Neural cell (in vitro differentiated cells): ENCODE measurements around the gene EPB41. TPM values are rescaled to one million over a fixed set of nuclear protein-coding genes. Genes with fewer than 3 reads are reported as not detected.

Source experiments
- H2AFZ ChIP-seq: fragments of 200-600, 300-800 bp; sonication (generic), shearing (Covaris generic); 2 replicates; pipeline ENCODE4 v1.6.0; 2014; ENCODE audit warnings: low read depth, mild to moderate bottlenecking, antibody characterized with exemption, low read length, moderate library complexity
- H3F3A ChIP-seq: fragments of 200-600 bp; shearing (Covaris generic); 2 replicates; pipeline ENCODE4 v1.6.1; 2016; ENCODE audit warnings: mild to moderate bottlenecking, moderate library complexity, mixed read lengths, antibody characterized with exemption, low read length; ENCODE audit not compliant: insufficient read depth, poor library complexity, severe bottlenecking
- H3K27ac ChIP-seq: fragments of 200-600, 300-800 bp; sonication (generic), shearing (Covaris generic); 2 replicates; pipeline ENCODE4 v1.5.1; 2014; ENCODE audit warnings: mild to moderate bottlenecking, low read length, moderate library complexity
- H3K27me3 ChIP-seq: fragments of 300-800, 200-600 bp; sonication (generic), shearing (Covaris generic); 2 replicates; pipeline ENCODE4 v1.6.0; 2014; ENCODE audit warnings: mild to moderate bottlenecking, low read depth, low read length, moderate library complexity; ENCODE audit not compliant: insufficient read depth
- H3K36me3 ChIP-seq: fragments of 300-800, 200-600 bp; sonication (generic), shearing (Covaris generic); 2 replicates; pipeline ENCODE4 v1.5.1; 2014; ENCODE audit warnings: mild to moderate bottlenecking, antibody characterized with exemption, low read length, moderate library complexity; ENCODE audit not compliant: insufficient read depth
- H3K4me2 ChIP-seq: fragments of 300-800, 200-600 bp; sonication (generic), shearing (Covaris generic); 2 replicates; pipeline ENCODE4 v1.6.0; 2014; ENCODE audit warnings: mild to moderate bottlenecking, low read length
- H3K4me3 ChIP-seq: fragments of 300-800, 200-600 bp; sonication (generic), shearing (Covaris generic); 2 replicates; pipeline ENCODE4 v1.5.1; 2014; ENCODE audit warnings: mild to moderate bottlenecking, low read length, moderate library complexity
- H3K79me2 ChIP-seq: fragments of 200-600 bp; shearing (Covaris generic); replicated peaks from 2 replicates; pipeline ENCODE4 v1.6.0; 2014; ENCODE audit warnings: mild to moderate bottlenecking, low read length, moderate library complexity; ENCODE audit not compliant: insufficient read depth
- H3K9ac ChIP-seq: fragments of 300-800, 200-600 bp; sonication (generic), shearing (Covaris generic); 2 replicates; pipeline ENCODE4 v1.6.1; 2016; ENCODE audit warnings: mild to moderate bottlenecking, low read length, mixed read lengths
- H3K9me2 ChIP-seq: fragments of 200-600 bp; shearing (Covaris generic); 2 replicates; pipeline ENCODE4 v1.6.1; 2016; ENCODE audit warnings: mild to moderate bottlenecking, low read length, mixed read lengths; ENCODE audit not compliant: insufficient read depth
- H3K9me3 ChIP-seq: fragments of 200-600, 300-800 bp; sonication (generic), shearing (Covaris generic); 2 replicates; pipeline ENCODE4 v1.6.1; 2016; ENCODE audit warnings: mild to moderate bottlenecking, mixed run types, low read length, moderate library complexity, mixed read lengths
- H4K20me1 ChIP-seq: fragments of 200-600 bp; shearing (Covaris generic); 2 replicates; pipeline ENCODE4 v1.6.1; 2016; ENCODE audit warnings: mild to moderate bottlenecking, mixed run types; ENCODE audit not compliant: insufficient read depth
- CTCF ChIP-seq: fragments of 450-650 bp; IDR thresholded peaks from 2 replicates; pipeline ENCODE4 v1.5.1; 2014; ENCODE audit warnings: antibody characterized with exemption, mild to moderate bottlenecking, moderate library complexity; ENCODE audit not compliant: poor library complexity, severe bottlenecking
- EP300 ChIP-seq: fragments of 450-650 bp; conservative IDR thresholded peaks from 2 replicates; pipeline ENCODE4 v1.6.1; 2014; ENCODE audit warnings: antibody characterized with exemption, mild to moderate bottlenecking, moderate library complexity; ENCODE audit not compliant: poor library complexity, severe bottlenecking
- EZH2 ChIP-seq: fragments of 200-600, 300-800 bp; shearing (Covaris generic), sonication (generic); IDR thresholded peaks from 2 replicates; pipeline ENCODE4 v1.6.1; 2014; ENCODE audit warnings: antibody characterized with exemption, low read length, borderline replicate concordance, mild to moderate bottlenecking; ENCODE audit not compliant: insufficient read depth, poor library complexity, severe bottlenecking
- MXI1 ChIP-seq: fragments of 450-650 bp; conservative IDR thresholded peaks from 2 replicates; pipeline ENCODE4 v1.6.1; 2014; ENCODE audit warnings: antibody characterized with exemption, mild to moderate bottlenecking; ENCODE audit not compliant: poor library complexity, severe bottlenecking
- POLR2AphosphoS5 ChIP-seq: IDR thresholded peaks from 2 replicates; pipeline ENCODE4 v1.6.1; 2012
- RAD21 ChIP-seq: fragments of 450-650 bp; conservative IDR thresholded peaks from 2 replicates; pipeline ENCODE4 v1.6.1; 2014; ENCODE audit warnings: antibody characterized with exemption, mild to moderate bottlenecking, moderate library complexity
- SMC3 ChIP-seq: fragments of 450-650 bp; conservative IDR thresholded peaks from 2 replicates; pipeline ENCODE4 v1.6.1; 2014; ENCODE audit warnings: antibody characterized with exemption, mild to moderate bottlenecking, moderate library complexity; ENCODE audit not compliant: poor library complexity
- TAF1 ChIP-seq: IDR thresholded peaks from 2 replicates; pipeline ENCODE4 v1.6.1; 2012; ENCODE audit warnings: low read depth
- polyA plus RNA-seq: library from polyadenylated mRNA; depleted of rRNA; stranded (reverse); fragments of >200 nt; gene quantifications from 2 replicates; pipeline ENCODE4 v1.2.3, GENCODE V29; 2014
- TF ChIP-seq, protein P1 (sequence below): IDR thresholded peaks from 2 replicates; pipeline ENCODE4 v1.6.1; 2012; ENCODE audit warnings: borderline replicate concordance

EPB41 gene
- polyA plus RNA-seq, 1 donor from 2014 or later = 62.0 TPM

GRCh38 chr1:28893403-28894102, 20.8 kb upstream of the EPB41 start:
- Histone ChIP-seq H2AFZ (no peak overlapping the region), H3K27ac (no peak overlapping the region)

GRCh38 chr1:28894785-28895184, 19.6 kb upstream of the EPB41 start:
- Histone ChIP-seq H2AFZ (no peak overlapping the region), H3F3A (no peaks in the 10 kb centered on the region), H3K9ac (no peak overlapping the region), H3K36me3 (no peaks in the 10 kb centered on the region), H3K27me3 (no peaks in the 10 kb centered on the region), H3K9me3 (no peaks in the 10 kb centered on the region), H3K27ac (no peak overlapping the region), H3K79me2 (no peaks in the 10 kb centered on the region), H3K4me3 (no peak overlapping the region), H3K9me2 (no peaks in the 10 kb centered on the region), H3K4me2 (no peak overlapping the region), H4K20me1 (no peaks in the 10 kb centered on the region)
- TF ChIP-seq EZH2 = no peak
- TF ChIP-seq SMC3 = no peak
- no peak for TF ChIP-seq EP300

More at GRCh38 chr1:28893403-28894102, 20.8 kb upstream of the EPB41 start:
- Histone ChIP-seq H3K4me2 (no peak overlapping the region), H3F3A (no peaks in the 10 kb centered on the region), H3K27me3 (no peaks in the 10 kb centered on the region), H3K36me3 (no peaks in the 10 kb centered on the region), H4K20me1 (no peaks in the 10 kb centered on the region), H3K9me3 (no peaks in the 10 kb centered on the region), H3K4me3 (no peak overlapping the region), H3K79me2 (no peaks in the 10 kb centered on the region), H3K9ac (no peak overlapping the region), H3K9me2 (no peaks in the 10 kb centered on the region)
- TF ChIP-seq MXI1 (no peak), EZH2 (no peak), POLR2AphosphoS5 (no peak), CTCF (no peak), EP300 (no peak), TAF1 (no peak), RAD21 (no peak), SMC3 (no peak)
- TF ChIP-seq, protein P1, sequence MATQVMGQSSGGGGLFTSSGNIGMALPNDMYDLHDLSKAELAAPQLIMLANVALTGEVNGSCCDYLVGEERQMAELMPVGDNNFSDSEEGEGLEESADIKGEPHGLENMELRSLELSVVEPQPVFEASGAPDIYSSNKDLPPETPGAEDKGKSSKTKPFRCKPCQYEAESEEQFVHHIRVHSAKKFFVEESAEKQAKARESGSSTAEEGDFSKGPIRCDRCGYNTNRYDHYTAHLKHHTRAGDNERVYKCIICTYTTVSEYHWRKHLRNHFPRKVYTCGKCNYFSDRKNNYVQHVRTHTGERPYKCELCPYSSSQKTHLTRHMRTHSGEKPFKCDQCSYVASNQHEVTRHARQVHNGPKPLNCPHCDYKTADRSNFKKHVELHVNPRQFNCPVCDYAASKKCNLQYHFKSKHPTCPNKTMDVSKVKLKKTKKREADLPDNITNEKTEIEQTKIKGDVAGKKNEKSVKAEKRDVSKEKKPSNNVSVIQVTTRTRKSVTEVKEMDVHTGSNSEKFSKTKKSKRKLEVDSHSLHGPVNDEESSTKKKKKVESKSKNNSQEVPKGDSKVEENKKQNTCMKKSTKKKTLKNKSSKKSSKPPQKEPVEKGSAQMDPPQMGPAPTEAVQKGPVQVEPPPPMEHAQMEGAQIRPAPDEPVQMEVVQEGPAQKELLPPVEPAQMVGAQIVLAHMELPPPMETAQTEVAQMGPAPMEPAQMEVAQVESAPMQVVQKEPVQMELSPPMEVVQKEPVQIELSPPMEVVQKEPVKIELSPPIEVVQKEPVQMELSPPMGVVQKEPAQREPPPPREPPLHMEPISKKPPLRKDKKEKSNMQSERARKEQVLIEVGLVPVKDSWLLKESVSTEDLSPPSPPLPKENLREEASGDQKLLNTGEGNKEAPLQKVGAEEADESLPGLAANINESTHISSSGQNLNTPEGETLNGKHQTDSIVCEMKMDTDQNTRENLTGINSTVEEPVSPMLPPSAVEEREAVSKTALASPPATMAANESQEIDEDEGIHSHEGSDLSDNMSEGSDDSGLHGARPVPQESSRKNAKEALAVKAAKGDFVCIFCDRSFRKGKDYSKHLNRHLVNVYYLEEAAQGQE = no peak
